Activated naive CD8-positive, alpha-beta T cell treated with anti-CD3 and anti-CD28 coated beads, Interleukin-2, amount 50 U/mL, for 16 hours (primary cell): ENCODE data around the gene RHBG.

ENCODE experiments used
- DNase-seq: peaks from one replicate; pipeline ENCODE4 v3.0.0-alpha.2; 2020; ENCODE audit warnings: low read depth, low spot score

RHBG gene

DNA sequence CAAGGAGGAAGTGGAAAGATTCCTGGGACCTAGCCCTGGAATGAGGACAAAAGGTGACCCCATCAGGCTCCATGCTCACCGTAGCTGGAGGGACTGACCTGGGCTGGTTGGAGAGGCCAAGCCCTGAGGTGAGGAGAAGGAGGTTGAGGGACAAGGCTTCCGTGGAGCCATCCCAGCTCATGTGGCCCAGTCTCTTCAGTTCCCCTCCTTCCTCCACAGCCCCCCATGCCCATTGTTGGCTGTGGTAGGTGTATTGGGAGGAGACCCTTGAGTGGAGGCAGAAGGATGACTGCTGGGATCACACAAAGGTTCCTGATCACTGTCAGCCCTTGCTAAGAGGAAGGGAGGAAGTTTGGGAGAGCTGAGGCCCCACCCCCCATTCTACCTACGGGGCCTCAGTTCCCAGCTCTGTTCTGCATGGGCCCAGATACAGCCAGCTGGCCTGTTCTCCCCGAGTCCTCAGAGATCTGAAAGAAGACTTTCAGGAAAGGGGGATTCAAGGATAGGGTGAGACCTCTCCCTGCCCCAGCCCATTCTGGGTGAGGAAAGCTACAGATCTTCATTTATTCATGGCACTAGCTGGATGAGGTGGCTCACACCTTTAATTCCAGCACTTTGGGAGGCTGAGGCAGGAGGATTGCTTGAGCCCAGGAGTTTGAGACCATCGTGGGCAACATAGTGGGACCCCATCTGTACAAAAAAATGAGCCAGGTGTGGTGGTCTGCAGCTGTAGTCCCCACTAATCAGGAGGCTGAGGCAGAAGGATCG lies 17.3 kb downstream of the RHBG start:
- no peak for DNase-seq

DNA sequence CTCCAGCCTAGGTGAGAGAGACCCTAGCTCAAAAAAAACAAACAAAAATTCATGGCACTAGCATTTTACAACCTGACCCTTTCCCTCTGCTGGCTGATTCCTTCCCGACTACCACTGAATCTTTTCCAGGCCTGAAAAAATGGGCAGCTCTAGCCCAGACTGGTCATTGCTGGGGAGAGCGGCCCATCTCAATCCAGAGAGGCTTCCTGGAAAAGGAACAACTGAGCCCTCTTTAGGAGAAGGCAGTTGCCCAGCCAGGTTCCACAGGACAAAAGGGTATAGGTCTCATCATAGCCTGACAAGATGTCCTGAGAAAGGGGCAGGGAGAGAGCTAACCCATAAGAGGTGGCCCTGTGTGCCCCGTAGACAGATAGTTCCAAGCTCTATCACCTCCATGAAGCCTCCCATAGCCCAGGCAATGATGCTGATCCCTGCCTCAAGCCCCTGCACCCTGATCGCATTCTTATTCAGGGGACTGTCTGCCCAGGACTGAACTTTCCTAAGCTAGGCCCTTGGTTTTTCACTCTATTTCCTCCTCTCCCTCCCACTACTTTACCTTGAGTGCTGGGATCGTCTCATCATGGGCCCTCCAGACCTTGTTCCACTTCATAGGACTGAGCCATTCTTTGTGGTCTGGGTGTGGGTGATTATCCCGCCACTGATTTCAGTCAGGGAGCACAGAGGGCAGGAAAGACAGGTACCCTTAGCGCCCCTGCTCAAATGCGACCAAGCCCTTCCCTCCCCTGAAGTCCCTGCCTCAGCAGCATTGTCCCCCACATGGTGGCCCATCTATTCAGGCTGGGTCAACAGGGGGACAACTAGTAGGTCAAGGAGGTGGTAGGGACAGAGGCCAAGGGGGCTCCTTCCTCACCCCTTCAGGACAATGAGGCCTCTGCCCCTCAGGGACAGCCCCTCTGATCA lies 18.2 kb downstream of the RHBG start:
- DNase-seq, result no peak

DNA sequence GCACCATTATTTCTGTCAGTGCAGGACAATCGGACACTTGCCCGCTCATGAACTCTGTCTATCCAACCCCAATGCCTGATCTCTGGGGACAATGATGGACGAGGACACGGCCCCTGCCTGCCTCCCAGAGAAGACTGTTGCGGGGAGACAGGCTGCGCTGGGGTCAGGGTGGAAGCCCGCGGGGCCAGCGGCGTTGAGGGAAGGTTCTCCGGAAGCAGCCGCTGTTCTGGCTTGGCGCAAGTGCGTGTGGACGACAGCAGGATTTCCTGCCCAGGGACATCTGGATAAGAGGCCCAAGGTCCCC lies 18.8 kb downstream of the RHBG start:
- no peak for DNase-seq

DNA sequence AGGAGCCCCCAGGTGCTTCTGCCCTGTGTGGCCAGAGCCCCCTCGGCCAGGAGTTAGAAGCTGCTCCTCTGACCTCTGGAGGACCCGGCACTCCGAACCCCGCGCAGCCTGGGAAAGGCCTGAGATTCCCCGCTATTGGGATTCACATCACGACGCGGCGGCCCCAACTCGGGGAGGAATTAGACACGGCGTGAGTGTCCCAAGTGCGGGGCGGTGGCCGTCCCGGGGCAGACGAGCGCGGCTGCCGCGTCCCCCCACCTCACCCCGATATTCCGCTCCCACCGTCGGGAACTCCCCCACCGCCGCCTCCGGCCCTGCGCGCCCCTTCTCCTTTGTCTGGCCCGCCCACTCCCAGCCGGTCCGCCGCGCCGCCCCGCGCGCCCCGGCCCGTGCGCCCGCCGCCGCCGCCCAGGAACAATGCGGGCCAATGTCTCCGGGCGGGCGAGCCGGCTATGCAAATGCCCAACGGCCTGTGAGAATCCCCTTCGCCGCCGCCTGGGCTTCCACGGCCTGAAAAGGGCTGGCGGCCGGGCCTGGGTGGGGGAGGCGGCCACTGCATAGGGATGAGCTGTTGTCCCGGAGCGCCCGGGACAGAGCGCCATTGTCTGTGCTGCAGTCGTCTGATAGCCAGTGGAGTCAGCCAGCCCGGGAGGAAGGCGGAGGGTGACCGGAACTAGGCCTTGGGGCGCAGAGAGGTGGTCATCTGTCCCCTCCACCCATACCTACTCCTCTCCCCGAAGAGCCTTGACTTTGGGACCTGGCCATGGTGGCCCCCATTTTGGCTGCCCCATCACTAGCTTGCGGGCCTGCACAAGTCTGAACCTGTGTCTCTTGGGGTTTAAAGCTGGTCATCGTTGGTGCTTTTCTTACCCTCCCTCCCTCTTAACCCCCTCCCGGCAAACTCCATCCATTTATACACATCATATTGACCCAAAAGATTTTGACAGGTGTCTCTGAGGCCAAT lies 19.4 kb downstream of the RHBG start:
- DNase-seq, result no peak

DNA sequence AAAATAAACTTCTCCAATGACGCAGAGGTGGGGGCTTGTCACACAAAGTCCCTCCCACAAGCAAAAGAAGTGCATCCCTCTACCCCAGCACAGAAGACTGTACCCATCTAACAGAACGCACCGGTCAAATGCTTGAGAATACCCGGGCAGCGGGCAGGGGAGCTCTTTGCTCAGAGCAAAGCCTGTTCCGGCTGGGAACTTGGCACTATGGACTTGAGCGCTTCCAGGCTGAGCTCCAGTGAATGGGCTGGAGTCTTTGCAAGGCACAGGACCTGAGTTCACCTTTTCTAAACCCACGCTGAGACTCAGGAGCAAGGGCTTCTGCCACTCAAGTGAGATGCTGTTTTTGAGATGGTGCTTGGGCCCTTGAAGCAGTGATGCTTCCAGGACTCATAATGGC lies 20.3 kb downstream of the RHBG start:
- no peak for DNase-seq

DNA sequence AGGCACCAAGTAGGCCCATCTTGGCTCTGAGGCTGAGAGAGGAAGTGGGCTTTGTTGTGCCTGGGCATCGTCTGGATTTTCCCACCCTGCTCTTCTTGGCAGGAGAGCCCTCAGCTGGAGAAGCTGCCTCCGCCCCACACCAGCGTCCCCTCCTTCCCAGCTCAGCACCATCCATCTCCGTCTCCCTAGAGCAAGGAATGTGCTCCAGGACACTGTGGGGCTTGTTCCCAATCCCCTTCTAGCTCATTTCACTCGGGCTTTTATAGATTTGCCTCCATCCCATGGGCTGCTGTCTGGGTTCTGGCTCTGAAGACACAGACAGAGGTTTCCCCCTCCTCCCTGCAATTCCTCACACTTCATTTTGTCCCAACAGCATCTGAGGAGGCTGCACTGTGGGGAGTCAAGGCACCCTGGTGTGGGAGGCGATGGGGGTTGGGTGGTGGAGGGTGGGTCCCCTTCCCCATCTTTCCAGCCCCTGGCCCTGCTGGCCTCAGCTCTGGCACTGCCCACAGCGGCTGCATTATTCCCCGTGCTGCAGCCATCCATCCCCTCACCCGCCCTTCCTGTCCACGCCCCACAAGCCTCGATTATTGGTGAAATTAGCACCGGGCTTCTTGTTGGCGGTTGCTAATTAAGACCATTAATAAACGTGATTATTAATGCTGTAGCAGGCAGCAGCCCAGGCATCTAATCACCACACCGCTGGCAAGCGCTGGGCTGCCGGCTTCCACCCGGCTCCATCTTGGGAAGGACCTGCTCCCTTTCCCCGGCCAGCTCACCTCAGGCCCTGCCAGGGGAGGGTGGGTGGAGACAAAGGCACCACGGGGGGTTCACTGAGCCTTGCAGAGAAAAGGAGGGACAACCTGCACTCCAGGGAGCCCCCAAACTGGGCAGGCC lies 21.7 kb downstream of the RHBG start:
- DNase-seq, result no peak

DNA sequence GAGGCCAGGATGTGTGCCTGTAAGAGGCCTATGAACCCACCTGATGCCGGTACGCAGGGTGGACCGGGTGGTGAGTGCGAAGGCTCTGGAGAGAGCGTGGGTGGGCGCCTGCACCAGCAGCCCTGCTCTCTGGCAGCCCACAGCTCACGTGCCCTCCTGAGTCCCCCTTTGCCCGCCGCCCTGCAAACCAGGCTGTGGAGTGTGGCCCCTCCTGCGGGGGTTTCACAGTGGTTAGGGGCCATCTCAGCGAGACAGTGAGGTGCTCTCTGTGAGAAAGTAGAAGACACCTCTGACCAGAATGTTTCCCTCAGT lies 22.3 kb downstream of the RHBG start:
- no peak for DNase-seq

DNA sequence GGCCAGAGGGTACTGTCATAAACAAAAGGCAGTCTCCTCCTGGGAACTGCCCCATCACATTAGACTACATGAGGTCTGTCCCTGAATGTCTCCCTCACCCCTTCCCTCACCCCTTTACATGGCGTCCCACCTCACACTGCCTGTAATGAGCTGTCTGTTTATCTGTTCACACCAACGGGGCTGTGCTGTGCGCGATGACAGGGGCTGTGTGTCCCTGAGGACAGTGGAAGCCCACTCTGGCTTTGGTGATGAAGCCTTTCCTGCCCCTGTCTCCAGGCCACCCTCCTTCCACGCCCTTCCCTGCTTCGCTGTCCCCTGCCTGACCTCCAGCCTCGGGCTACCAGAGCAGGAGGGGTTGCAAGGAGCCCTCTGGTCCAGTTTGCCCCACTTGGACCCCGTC lies 22.7 kb downstream of the RHBG start:
- DNase-seq, result no peak

DNA sequence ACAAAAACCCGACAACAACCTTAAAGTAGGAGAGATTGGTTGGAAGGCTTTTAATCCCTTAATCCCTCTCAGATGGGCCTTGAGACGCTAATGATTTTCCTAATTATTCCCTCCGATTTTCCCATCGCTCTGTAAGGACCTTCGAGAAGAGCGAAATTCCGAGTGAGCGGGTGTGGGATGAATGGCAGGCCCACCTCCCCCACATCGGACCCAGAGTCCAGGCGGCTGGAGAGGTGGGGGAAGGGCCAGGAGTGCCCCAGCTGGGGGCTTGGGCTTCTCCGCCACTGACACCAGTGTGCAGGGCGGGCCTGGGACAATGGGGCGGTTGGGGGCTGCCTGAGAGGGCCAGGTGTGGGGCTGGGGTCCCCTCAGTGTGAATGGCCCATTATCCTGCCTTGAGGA lies 23.4 kb downstream of the RHBG start:
- no peak for DNase-seq

DNA sequence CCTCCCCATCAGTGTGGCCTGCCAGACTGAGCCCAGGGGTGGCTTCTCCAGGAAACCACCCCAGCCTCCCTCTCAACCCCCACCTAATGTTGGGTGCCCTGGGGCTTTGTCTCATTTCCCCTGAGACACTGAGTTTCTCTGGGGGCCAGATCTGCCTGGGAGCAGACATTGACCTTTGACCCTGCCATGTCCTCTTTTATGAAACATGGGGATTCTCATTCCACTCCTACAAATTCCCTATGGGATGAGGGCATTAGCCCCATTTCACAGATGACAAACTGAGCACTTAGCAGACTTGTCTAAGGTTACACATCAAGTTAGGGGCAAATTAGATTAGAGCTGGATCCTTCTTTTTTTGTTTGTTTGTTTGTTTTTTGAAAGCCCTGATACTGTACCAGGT lies 24.1 kb downstream of the RHBG start:
- DNase-seq, result no peak

DNA sequence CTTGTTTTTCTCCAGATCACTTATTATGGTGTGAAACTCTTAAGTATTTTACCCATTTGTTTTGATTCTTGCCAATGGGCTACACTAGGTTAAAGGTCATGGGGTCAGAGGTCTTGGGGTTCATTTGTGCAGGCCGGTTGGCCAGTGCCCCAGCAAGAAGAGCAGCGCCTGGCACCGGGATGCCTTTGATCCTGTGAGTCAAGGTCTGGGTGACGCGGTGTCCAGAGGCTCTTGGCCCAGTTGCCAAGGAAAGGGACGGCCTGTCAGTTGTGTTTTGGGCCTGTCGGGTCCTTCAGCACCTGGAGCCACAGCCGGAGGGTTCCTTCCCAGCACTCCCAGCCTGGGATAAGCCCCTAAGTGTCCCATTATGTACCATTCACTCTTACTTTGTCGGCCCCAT lies 25.1 kb downstream of the RHBG start:
- DNase-seq, result no peak

DNA sequence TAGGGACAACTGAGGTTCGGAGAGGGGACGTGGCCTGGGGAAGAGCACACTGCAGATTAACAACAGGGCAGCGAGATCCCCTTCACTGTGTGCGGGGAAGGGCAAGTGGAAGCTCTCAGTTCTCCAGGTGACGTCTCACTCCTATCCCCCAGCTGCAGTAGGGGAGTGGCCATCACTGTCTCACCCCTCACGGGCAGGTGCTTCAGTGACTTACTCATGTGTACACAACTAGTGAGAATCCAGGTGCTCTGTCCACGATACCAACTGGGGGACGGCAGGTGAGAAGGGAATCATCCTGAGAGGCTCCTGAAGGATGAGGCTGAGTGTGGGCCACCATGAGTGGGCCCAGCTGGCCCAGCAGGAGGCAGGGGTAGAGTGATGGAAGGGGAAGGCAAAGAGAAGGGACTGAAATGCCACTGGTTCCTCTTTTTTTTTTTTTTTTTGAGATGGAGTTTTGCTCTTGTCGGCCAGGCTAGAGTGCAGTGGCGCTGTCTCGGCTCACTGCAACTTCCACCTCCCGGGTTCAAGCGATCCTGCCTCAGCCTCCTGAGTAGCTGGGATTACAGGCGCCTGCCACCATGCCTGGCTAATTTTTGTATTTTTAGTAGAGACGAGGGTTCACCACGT lies 25.9 kb downstream of the RHBG start:
- no peak for DNase-seq

DNA sequence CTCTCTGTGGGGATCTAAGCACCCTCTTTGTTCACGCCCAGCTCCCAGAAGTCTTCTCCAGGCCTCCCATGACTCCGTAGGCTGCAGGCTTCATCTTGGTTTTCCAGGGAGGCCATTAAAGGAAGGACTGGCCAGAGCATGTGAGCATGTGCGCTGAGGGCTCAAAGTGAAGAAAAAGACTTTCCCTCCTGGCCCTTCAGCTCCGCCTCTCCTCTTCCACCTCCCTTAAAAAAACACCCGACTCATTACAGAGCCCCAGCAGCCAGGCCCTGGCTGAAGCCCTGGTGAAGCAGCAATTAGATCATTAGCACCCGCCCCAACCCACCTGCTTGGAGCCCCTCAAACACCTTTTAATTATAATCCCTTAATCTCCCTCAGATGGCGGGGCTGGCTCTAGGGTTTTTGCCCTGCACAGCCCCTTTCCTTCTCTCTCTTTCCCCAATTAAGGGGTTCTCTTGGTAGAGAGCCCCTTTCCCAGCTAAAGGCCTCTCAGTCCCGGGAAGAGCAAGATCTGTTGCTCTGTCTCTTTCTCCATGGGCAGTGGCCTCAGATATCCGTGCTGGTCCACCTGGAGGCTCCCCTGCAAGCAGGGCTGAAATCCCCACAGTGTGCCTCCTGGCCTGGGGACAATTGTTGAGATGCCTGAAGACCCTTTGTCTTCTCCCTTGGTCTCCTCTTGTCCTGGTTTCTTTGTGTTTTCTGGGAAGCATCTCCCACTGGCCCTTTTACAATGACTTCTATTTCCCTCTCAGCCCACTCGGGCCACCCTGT lies 30.5 kb downstream of the RHBG start:
- no peak for DNase-seq

DNA sequence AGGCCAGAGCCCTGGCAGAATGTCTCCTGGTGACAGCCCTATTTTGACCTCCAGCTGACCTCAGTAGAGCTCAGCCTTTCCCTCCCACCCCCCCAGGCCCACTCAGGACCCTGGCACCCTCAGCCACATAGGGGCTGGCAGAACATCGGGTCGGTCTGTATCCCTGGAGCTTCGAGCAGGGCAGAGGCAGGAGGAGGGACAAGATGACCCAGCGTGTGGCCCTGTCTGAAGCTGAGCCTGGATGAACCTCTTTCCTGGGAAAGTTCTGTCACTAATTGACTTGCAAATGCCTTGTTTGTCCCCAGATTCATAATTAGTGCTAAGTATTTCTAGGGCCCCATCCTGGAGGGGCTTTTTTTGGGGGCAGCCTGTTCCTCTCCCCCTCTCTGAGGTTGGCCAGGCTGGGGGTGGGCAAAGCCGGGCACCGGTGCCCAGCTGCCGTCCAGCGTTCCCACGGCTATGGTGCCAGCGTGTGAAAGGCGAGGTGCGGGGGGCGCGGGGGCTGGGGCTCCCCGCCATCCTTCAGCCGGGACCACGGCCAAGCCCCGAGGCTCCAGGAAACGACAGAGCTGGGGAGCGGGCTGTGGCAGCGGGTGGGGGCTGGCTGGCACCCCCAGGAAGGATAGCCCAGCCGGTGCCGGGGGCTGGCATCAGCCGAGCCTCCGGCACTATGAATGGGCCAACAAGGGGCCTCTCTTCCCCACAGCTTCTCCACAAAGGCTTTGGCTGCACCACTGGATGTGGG lies 31.4 kb downstream of the RHBG start:
- no peak for DNase-seq

DNA sequence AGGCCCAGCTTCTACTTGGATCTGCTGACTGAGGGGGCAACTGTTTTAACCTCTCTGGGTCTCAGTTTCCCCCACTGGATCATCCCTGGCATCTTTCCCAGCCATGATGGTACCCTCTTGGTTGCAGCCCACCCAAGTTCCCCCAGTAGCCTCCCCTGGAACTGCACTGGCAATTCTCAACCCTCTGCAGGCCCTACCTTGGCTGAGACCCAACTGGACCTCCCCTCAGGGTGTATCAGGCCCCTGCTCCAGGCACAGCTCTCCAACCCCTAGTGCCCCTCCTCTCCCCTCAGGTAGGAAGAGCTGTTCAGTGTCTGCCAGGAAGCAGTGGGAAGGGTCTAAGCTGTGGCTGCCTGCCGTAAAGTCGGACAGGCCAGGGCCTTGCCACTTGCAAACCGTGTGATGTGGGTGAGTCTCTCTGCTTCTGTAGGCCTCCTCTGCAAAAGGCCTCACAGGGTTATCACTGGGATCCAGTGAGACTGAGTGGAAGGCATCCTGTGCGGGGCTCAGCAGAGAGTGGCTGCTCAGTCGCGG lies 32.1 kb downstream of the RHBG start:
- DNase-seq, result no peak

DNA sequence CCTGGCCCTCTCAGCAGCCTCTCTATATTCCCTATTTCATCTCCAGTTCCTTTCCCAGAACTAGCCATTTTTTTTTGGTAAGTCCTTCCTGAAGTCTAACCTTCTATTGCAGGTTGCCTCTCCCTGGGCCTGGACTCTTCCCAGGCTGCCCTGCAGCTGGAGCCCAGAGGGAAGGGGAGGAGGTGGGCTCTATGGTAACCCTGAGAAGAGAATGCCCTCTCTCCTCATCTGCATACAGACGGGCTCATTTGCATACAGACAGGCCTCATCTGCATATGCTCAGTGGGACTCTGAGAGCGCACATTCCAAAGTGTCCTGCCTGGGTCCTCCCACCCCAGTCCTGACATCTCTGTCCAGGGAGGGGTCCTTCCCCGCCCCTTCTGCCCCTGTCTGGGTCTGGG lies 32.7 kb downstream of the RHBG start:
- DNase-seq, result no peak

DNA sequence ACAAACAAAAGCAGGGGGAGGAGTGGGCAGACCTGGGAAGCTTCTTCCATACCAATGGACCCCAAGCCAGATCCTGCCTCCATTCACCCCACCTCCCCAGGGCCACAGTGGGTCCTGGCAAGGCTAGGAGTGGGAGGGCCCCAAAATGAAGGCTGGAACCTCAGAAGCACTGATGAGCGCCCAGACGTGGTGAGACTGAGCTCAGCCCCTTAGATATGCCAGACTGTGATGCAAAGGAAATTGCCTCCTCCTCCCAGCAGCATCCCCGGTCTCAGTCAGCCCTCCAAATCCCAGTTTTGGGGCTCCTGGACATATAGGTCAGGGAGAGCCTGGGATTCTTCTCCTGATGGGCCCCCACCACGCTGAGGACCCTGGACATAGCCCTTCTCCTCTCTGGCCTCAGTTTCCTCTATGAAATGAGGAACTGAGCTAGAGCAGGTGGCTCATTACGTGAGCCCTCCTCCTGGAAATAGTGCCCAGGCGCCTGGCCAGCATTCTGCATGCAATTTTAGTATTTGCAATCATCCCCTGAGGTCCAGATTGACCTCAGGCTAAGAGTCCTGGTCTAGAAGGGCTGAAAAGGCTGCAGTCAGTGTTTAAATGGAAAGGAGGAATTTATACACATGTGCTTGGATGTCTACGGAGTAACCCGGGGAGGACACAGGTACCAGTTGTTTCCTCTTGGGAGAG lies 33.5 kb downstream of the RHBG start:
- DNase-seq, result no peak

DNA sequence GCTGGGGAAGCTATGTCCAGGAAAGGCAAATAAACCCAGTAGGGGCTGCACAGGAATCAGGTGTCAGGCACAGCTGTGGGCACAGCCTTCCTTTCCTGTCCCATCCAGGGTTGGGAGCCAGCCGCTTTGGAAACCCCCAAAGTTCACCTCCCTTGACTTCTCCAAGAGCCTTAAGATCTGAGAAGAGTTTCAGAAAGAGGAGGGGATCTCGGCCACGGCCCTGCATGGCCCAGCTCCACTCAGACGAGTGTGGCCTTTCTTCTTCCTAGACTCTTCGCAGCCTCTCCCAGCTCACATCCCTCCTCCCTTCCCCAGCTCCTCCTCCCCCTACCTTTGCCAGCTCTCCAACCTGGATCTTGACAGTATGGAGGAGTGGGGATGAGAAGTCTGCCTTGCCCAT lies 36.7 kb downstream of the RHBG start:
- no peak for DNase-seq
